ENCODE measurements around the gene FLYWCH1. TPM values are rescaled to one million over a fixed set of nuclear protein-coding genes. Genes with fewer than 3 reads are reported as not detected.

Gene FLYWCH1
- total and polyA plus RNA-seq, 12 donors: 22.1 to 42.3 (median 32.8) TPM

DNA sequence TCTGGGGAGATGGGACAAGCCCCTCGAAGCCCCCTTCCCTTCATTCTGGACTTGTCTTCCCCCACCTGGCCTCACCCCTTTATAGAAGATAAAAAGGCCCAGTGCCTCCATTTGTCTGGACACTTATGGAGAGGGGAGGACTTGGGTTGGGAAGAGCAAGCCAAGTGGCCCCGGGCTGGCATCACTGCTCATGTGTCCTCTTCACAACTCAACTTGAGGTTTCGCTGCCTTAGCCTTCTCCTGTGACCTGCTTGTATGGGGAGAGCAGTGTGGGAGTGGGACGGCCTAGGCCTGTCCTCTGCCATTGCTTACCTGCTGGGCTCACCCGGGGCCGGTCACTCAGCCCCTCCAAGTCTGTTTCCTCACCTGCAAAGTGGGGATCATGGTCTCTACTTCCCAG lies 58.8 kb downstream of the FLYWCH1 start:
- TF ChIP-seq, protein P1, sequence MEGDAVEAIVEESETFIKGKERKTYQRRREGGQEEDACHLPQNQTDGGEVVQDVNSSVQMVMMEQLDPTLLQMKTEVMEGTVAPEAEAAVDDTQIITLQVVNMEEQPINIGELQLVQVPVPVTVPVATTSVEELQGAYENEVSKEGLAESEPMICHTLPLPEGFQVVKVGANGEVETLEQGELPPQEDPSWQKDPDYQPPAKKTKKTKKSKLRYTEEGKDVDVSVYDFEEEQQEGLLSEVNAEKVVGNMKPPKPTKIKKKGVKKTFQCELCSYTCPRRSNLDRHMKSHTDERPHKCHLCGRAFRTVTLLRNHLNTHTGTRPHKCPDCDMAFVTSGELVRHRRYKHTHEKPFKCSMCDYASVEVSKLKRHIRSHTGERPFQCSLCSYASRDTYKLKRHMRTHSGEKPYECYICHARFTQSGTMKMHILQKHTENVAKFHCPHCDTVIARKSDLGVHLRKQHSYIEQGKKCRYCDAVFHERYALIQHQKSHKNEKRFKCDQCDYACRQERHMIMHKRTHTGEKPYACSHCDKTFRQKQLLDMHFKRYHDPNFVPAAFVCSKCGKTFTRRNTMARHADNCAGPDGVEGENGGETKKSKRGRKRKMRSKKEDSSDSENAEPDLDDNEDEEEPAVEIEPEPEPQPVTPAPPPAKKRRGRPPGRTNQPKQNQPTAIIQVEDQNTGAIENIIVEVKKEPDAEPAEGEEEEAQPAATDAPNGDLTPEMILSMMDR (IDR thresholded peaks at IDR 0.05): no peak
- no peak for ATAC-seq
- Histone ChIP-seq H3K4me1 (peaks cover 0 to 49% (median 38%) of the 10 kb centered on the region in 9 donors), H3K27ac (peak overlapping the region in 5 of 10 donors; percentile 43 to 83 (median 63)), H3K27me3 (peaks cover 22 to 34% (median 28%) of the 10 kb centered on the region in 7 donors), H3K36me3 (peaks cover 0 to 24% (median 0%) of the 10 kb centered on the region in 9 donors), H3K9me3 (no peaks in the 10 kb centered on the region), H3K4me3 (peak overlapping the region in 8 of 10 donors; percentile 76 to 90 (median 78))
- no peak for DNase-seq
- 87% methylated on average over 6 of the region's 6 CpGs for WGBS, 2 donors
- intact Hi-C loops (cut with DNase I): no loop called here

DNA sequence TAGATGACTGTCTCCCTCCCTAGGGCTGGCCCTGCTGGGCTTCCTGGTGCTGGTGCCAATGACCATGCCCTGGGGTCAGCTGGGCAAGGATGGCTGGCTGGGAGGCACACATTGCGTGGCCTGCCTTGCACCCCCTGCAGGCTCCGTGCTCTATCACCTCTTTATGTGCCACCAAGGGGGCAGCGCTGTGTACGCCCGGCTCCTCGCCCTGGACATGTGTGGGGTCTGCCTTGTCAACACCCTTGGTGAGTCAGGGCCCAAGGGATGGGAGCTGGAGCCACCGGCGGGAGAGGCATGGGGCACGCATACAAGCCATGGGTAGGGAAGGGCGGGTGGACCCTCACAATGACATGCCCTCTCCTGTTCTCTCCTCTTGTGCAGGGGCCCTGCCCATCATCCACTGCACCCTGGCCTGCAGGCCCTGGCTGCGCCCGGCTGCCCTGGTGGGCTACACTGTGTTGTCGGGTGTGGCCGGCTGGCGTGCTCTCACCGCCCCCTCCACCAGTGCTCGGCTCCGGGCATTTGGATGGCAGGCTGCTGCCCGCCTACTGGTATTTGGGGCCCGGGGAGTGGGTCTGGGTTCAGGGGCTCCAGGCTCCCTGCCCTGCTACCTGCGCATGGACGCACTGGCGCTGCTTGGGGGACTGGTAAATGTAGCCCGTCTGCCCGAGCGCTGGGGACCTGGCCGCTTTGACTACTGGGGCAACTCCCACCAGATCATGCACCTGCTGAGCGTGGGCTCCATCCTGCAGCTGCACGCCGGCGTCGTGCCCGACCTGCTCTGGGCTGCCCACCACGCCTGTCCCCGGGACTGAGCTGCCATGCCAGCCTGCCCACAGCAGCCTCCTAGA lies 59.6 kb downstream of the FLYWCH1 start:
- Histone ChIP-seq H3K4me3 (peak overlapping the region in 1 of 10 donors; percentile 90), H3K27ac (no peak overlapping the region), H3K36me3 (peaks cover 0 to 26% (median 0%) of the 10 kb centered on the region in 9 donors), H3K27me3 (peaks cover 16 to 26% (median 20%) of the 10 kb centered on the region in 7 donors), H3K9me3 (no peaks in the 10 kb centered on the region), H3K4me1 (peaks cover 0 to 49% (median 37%) of the 10 kb centered on the region in 9 donors)
- TF ChIP-seq, protein P1 (IDR thresholded peaks at IDR 0.05): no peak
- ATAC-seq (no peak), DNase-seq (no peak)
- intact Hi-C loops (cut with DNase I): no loop called here
- 95 to 96% methylated on average over 35 of the region's 35 CpGs for WGBS, 2 donors

DNA sequence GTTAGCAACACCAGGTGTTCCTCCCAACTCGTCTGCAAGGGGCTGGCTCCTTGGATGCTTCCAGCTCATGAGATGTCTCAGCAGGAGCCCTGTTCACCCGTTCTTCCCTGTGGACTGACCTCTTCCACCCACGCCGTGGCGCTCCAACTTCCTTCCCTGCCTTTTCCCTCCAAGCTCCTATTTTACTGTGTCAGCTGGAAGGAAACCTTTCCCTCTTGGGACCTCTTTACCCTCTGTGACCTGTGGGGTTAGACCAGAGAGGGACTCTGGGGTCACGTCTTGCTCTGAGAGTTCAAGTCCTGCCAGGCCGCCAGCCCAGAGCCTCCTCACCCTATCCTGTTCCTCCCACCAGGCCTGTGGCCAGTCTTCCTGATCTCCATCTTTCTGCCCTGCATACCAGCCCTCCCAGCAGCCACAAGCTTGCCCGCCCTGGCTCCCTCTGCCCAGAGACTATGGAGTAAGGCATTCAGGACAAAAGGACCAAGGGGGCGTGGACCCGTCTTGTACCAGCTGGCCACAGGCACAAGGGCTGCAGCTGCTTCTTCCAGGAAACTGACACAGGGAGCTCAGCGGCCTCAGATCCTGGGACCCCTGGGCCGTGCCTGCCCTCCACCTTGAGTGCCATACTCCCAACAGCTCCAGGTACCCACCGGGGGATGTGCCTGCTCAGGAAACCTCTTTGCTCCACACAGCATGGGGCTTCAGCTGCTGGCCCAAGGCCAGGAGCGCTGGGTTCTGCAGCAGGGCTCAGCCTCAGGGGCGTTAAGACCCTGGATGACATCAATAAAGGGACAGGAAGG lies 60.5 kb downstream of the FLYWCH1 start:
- 77 to 80% methylated on average over 15 of the region's 15 CpGs for WGBS, 2 donors
- DNase-seq (no peak), ATAC-seq (no peak)
- Histone ChIP-seq H3K27me3 (peaks cover 8 to 18% (median 12%) of the 10 kb centered on the region in 7 donors), H3K9me3 (no peaks in the 10 kb centered on the region), H3K36me3 (peaks cover 0 to 26% (median 0%) of the 10 kb centered on the region in 9 donors), H3K4me3 (no peak overlapping the region), H3K4me1 (peaks cover 0 to 43% (median 29%) of the 10 kb centered on the region in 9 donors), H3K27ac (no peak overlapping the region)
- TF ChIP-seq, protein P1 (IDR thresholded peaks at IDR 0.05): no peak
- intact Hi-C loops (cut with DNase I): no loop called here

DNA sequence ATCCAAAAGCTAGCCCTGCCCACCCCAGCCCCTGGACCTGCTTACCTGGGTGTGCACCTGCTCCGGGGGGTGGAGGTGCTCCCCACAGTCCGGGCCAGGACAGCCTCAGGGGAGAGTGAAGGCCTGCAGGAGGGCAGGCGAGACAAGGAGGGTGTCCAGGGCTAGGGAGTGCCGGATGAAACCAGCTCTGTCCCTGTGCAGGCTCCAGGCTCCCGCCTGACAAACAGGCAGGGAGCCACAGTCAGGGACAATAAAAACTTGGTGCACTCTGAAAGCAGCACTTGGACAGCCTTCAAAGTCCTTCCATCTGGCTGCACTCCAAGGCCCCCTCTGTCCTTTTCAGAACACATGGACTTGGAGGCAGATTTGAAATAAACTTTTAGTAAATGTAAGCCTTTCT lies 61.4 kb downstream of the FLYWCH1 start:
- no peak overlapping the region for H3K27ac ChIP-seq
- TF ChIP-seq, protein P1 (IDR thresholded peaks at IDR 0.05): no peak
- peaks cover 0 to 26% (median 0%) of the 10 kb centered on the region in 9 donors for H3K36me3 ChIP-seq
- WGBS, 2 donors: 63 to 74% methylated on average over 5 of the region's 5 CpGs
- no peaks in the 10 kb centered on the region for H3K9me3 ChIP-seq
- peaks cover 0 to 38% (median 24%) of the 10 kb centered on the region in 9 donors for H3K4me1 ChIP-seq
- no peak for ATAC-seq
- no peak overlapping the region for H3K4me3 ChIP-seq
- DNase-seq: no peak
- H3K27me3 ChIP-seq: peaks cover 0 to 9% (median 2%) of the 10 kb centered on the region in 7 donors
- intact Hi-C loops (cut with DNase I): no loop called here

Measured in heart right ventricle (tissue), 16 donors.